ENCODE data around the gene KIF1B.

DNA sequence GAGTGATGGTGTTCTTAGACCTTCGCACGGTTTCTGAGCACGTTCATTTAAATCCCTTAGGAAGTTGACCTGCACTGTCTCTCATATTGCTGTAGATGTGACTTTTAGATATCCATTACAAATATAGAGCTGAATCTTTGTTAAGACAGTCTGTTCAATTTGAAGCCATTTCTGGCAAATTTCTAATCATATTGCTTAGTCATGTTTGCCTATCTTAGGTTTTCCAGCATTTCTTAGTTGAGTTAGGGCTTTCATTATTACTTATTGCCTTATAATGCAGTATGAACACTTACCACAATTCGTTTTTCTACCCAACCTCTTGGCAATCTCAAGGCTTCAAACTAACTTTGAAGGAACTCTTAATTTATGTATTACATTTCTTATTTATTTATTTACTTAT is 110.0 kb downstream of the KIF1B start:
- TF ChIP-seq, protein P1, sequence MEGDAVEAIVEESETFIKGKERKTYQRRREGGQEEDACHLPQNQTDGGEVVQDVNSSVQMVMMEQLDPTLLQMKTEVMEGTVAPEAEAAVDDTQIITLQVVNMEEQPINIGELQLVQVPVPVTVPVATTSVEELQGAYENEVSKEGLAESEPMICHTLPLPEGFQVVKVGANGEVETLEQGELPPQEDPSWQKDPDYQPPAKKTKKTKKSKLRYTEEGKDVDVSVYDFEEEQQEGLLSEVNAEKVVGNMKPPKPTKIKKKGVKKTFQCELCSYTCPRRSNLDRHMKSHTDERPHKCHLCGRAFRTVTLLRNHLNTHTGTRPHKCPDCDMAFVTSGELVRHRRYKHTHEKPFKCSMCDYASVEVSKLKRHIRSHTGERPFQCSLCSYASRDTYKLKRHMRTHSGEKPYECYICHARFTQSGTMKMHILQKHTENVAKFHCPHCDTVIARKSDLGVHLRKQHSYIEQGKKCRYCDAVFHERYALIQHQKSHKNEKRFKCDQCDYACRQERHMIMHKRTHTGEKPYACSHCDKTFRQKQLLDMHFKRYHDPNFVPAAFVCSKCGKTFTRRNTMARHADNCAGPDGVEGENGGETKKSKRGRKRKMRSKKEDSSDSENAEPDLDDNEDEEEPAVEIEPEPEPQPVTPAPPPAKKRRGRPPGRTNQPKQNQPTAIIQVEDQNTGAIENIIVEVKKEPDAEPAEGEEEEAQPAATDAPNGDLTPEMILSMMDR (IDR thresholded peaks at IDR 0.05) = no peak
- no peak for TF ChIP-seq POLR2A (IDR thresholded peaks at IDR 0.05)

All from Peyer's patch (tissue), 4 donors.